GM12872 (cell line): ENCODE measurements around the gene TTLL11.

Experiments
- CTCF ChIP-seq: IDR thresholded peaks from 3 replicates; pipeline ENCODE4 v1.5.1; 2011; ENCODE audit warnings: low read depth, mild to moderate bottlenecking, low read length, moderate library complexity; ENCODE audit not compliant: insufficient read depth

The TTLL11 gene

GRCh38 chr9:121871431-121872025 is 221.6 kb downstream of the TTLL11 start:
- TF ChIP-seq CTCF: no peak

GRCh38 chr9:121870271-121870670 is 222.8 kb downstream of the TTLL11 start:
- TF ChIP-seq CTCF: no peak

GRCh38 chr9:121868626-121869025 is 224.5 kb downstream of the TTLL11 start:
- no peak for TF ChIP-seq CTCF

GRCh38 chr9:121866927-121867326 is 226.2 kb downstream of the TTLL11 start:
- TF ChIP-seq CTCF: no peak

GRCh38 chr9:121865884-121866283 is 227.2 kb downstream of the TTLL11 start:
- TF ChIP-seq CTCF: no peak

- TF ChIP-seq CTCF: no peak
Measured at GRCh38 chr9:121865060-121865459, 228.0 kb downstream of the TTLL11 start.

GRCh38 chr9:121863955-121864354 is 229.2 kb downstream of the TTLL11 start:
- no peak for TF ChIP-seq CTCF
